ENCODE data around the gene ALX4.
A peak's percentile ranks its signal among the peaks of the same experiment; 100 is the strongest.

DNA sequence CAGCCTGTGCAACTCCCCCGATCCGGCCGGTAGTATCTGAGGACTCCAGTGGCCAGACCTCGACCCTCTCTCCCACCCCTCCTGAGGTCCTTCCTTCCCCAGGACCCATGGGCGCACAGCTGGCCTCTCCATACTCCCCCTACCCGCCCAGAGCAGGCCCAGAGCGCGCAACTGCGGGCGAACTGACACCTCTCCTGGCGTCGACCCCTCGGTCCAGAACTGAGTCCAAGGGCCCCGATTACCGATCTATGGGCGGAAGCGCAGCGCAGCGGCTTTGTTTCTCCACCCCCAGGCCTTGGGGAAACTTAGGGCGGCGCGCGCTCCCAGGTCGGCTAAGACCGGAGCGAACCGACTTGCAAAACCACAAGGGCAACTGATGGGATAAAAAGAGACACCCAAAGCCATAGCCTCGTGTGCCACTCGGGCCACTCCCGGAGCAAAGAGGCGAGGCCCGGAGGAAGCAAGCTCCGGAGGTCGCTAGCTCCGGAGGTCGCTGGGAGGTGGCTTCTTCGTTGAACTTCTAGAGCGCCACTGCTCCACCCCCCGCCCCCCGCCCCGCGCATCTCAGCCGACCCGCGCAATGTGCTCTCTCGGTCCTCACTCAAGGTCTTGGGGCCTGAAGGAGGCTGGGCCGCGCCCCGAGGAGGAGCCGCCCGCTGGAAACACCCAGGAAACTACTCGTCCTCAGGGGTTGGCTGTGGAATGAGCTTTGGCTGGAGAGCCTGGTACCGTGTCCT, 9.8 kb upstream of the ALX4 start:
- TF ChIP-seq, protein P1, sequence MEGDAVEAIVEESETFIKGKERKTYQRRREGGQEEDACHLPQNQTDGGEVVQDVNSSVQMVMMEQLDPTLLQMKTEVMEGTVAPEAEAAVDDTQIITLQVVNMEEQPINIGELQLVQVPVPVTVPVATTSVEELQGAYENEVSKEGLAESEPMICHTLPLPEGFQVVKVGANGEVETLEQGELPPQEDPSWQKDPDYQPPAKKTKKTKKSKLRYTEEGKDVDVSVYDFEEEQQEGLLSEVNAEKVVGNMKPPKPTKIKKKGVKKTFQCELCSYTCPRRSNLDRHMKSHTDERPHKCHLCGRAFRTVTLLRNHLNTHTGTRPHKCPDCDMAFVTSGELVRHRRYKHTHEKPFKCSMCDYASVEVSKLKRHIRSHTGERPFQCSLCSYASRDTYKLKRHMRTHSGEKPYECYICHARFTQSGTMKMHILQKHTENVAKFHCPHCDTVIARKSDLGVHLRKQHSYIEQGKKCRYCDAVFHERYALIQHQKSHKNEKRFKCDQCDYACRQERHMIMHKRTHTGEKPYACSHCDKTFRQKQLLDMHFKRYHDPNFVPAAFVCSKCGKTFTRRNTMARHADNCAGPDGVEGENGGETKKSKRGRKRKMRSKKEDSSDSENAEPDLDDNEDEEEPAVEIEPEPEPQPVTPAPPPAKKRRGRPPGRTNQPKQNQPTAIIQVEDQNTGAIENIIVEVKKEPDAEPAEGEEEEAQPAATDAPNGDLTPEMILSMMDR (conservative IDR thresholded peaks at IDR 0.05 in 1 of 2, IDR thresholded peaks at IDR 0.05 in 1 of 2; ENCODE audit: extremely low read depth in 1 of 2, insufficient read depth in 1 of 2, low read depth in 1 of 2, low read length in 2 of 2): no peak
- peak; percentile 62 for TF ChIP-seq EZH2 (IDR thresholded peaks at IDR 0.05; ENCODE audit: borderline replicate concordance, low read length)
